CD4-positive, alpha-beta T cell treated with Interleukin-21 for 1 hour (primary cell): Measurements from ENCODE around the gene RIMBP3C.
"Not testable (repeated sequence)": the region's sequence is repeated elsewhere in the genome, so short reads cannot be mapped to it uniquely, and the experiment has no call there.

Source experiments
- DNase-seq: peaks from one replicate; pipeline ENCODE4 v3.0.0-alpha.2; 2020

RIMBP3C gene

DNA sequence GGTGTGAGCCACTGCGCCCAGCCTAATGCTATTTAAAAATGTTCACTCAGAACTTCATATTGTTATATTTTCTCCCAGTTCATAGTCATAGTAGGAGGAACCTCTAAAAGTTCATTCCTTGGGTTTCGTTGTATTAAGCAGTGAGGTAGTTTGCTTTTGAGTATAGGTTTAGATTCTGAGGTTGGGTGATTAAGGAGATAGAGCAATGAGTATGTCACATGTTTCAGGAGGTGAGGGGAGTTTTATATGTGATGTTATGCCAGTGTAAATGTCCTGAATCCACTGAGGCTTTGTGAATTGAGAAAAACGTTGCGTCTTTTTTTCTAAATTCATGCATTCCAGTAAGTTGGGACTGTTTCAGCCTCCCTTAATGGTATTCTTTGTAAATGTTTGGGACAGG, 20.4 kb upstream of the RIMBP3C start:
- DNase-seq = no peak

DNA sequence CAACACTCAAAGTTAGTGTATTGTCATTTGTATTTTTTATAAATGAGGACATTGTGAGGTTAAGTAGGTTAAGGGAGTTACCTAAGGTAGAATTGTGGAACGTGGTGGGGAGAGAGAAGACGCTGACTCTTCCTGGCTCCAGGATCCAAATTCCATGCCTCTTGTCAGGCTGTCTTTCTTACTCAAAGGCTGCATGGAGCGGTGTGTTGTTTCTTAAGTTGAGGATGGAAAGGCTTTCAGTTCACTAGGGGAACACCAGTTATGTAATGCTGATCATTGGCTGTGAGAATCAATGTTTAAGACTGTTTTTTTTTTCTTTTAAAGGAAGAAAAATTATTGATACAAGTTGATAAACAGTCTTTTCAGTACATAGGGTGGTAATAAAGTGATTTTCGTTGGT, 19.1 kb upstream of the RIMBP3C start:
- no peak for DNase-seq

DNA sequence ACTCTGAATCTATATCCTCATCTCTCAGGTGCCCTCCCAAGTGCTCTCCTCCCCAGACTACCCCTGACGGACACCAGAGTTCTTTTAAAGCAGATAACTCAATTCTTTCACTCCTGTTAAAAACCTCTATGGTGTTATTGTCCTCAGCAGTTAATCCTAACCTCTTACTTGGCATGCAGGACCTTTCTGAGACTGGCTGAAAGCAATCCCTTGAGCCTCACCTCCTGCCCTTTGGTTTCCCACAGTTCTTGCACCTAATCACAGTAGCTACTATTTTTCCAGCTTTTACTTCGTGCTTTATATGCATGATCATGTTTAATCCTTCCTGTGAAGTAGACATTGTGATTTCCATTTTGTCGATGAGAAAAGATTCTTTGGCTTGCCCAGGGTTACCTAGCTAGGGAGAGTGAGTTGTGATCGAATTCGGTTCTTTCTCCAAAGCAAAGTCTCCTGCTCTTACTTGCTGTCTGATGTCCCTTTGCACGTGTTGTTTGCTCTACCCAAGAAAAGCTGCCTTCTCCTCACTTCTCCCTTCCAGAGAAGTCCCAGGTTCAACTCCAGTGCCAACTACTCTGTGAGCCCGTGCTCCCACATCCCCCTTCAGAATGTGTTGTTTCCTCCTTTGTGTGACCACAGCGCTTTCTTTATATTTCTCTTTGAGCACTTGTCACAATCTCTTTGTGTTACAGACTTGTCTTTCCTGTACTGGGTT, 18.4 kb upstream of the RIMBP3C start:
- no peak for DNase-seq

DNA sequence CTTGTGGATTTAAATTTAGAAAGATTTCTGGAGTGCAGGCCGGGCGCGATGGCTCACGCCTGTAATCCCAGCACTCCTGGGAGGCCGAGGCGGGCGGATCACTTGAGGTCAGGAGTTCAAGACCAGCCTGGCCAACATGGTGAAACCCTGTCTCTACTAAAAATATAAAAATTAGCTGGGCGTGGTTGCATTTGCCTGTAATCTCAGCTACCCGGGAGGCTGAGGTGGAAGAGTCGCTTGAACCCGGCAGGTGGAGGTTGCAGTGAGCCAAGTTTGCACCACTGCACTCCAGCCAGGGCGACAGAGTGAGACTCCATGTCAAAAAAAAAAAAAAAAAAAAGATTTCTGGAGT, 17.8 kb upstream of the RIMBP3C start:
- not testable (repeated sequence) for DNase-seq

DNA sequence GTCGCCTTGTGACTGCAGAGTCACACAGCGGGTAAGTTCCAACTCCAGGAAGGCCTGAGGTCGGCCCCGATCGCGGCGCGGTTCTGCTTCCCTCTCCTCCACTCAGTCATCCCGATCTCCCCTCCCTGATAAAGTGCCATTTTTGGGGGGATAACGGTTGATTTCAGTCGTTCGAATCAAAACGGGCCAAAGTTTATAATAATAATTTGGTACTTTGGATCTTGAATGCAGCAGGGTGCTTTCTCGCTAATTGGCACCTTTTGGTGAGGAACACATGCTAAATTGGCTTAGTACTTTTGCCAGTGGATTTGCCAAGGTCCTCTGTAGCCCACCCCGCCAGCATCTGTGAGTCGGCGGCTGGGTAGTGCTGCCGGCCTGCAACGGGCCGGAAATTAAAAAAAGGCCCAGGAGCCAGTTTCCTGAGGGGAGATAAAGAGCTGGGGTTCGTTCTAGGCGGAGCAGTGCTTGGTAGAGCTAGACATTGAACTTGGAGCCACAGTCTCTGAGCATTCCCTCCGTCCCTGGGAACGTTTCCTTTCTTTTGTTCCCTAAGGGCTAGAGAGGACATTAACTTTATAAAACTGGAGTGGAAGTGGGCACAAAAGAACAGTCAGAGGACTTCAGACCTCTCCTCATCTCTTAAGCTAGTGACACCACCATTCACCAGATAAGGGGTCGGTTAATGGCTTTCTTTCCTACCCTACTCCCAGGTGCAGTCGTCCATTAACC, 17.2 kb upstream of the RIMBP3C start:
- DNase-seq = peak; percentile 16

DNA sequence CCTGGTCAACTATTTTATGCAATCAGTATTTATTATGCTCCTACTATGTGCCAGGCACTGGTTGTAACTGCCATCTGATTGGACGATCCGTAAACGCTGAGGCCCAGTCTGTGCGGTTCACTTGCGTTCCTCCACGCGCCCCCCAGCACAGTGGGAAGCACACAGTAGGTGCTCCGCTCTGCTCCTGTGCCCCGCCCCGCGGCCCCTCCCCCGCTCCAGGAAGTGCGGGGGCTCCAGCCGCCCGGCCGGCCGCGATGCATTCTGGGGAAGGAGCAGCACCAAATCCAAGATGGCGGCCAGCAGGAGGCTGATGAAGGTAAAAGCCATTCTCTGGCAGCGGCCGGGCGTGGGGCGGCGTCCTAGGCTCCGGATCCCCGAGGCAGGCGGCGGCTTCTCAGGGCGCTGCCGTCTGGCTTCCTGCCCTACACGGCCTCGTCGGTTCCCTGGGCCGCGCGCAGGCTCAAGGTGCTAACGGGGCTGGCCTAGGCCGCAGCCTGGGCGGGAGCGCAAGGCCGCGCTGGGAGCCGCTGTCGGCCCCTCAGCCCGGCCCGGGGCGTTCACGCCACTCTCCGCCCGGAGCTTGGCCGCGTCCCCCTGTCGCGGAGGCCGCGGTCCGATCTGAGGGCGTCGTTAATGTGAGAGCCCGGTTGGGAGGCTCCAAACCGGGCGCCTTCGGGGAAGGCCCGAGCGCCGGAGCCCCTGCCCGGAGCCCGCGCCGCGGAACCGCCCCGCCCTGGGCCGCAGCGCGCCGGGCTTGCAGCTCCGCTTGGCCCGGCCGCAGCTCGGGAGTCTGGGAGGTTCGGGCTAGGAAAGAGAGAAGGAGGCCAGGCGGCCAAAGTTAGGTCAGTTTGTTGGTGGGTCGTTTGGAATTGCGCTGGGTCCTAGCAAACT, 16.4 kb upstream of the RIMBP3C start, which contains the start of gene UBE2L3:
Gene UBE2L3 (plus strand): TSS at position 259 of the 891 bp plus-strand sequence. CDS start 31 bp downstream, at position 290.
- peak; percentile 85 for DNase-seq

DNA sequence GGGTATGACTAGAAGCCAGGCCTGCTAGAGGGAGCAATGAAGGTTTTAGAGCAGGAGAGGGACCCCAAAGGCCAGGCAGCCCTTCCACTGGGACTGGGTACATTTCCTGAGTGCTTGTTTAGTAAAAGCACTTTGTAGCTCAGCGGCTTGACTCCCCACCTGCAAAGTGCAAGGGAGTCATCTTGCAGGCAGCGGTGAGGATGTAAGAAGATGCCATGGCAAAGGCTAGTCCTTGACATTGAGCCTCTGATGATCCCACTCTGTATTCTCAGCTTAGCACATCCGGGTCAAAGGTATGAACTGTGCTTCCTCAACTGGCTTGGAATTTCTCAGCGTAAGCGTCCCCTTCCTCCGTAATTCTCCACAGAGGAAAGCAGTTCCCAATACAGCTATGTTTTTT, 13.2 kb upstream of the RIMBP3C start:
- DNase-seq = no peak

DNA sequence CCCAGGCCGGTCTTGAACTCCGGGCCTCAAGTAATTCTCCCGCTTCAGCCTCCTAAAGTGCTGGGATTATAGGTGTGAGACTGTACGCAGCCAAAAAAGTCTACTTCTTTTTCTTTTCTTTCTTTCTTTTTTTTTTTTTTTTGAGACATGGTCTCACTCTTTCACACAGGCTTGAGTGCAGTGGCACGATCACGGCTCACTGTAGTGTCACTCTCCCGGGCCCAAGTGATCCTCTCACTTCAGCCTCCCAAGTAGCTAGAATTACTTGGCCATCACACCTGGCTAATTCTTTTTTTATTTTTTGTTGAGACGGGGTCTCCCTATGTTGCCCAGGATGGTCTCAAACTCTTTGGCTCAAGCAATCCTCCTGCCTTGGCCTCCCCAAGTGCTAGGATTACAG, 12.7 kb upstream of the RIMBP3C start:
- DNase-seq = no peak

DNA sequence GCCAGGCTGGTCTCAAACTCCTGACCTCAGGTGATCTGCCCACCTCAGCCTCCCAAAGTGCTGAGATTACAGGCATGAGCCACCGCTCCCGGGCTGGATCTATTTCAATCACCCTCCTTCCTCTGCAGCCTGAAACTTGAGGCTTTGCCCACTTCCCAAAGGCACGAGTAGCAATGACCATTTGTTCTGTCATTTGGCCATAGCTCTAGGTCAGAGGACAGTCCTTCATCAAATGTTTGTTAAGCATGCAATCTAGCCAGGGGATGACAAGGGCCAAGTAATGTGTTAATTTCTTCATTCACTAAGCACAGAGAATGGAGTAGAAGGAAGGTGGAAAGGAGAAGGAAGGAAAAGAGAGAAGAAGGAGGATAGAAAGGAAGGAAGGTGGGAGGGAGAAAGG, 9.4 kb upstream of the RIMBP3C start:
- DNase-seq = not testable (repeated sequence)

DNA sequence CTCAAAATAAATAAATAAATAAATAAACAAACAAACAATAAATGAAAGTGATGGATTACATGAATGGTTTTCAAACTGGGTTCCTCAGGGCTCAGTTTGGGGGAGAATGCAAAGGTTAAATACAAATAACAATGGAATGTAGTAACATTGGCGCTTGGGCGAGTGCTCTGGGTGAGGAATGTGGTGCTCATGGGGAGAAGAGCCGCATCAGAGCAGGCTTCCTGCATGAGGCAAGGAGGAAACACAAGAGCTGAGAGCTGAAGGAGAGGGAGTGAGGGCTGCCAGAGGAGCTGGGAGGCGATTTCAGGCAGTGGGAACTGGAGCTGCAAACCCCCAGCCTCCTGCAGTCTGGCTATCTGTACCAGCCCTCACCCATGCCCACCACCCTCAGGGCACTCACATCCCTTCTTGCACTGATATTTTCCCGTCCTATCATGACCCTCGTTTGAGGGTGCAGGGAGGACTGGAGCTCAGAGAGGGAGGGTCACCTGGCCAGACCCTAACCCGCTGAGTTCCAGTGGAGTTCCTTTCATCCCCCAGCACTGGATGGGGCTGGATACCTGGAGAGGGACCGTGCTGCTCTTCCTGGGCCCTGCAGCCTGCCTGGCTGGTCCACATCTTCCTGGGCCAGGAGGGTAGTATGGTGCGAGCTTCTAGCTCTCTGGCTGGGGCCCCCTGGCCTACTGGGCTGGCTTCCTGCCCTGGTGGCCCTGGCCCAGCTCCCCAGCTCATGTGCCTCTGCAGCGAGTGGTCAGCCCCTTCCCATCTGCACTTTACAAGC, 8.3 kb upstream of the RIMBP3C start:
- not testable (repeated sequence) for DNase-seq

DNA sequence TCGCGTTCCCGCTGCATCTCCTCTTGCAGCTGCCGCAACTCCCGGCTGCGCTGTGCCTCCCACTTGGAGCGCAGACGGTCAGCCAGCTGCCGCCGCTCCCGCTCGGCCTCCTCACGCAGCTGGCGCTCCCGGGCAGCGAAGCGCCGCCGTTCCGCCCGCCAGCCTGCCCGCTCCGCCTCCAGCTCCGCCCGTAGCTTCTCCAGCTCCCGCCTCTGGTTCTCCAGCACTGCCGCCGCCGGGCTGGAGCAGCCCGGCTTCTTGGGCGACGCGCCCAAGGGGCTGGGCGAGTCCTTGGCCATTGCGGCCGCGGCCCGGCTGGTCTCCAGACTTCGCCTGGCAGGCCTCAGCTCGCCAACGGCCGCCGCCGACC, 598 bp downstream of the RIMBP3C start:
- DNase-seq = not testable (repeated sequence)

DNA sequence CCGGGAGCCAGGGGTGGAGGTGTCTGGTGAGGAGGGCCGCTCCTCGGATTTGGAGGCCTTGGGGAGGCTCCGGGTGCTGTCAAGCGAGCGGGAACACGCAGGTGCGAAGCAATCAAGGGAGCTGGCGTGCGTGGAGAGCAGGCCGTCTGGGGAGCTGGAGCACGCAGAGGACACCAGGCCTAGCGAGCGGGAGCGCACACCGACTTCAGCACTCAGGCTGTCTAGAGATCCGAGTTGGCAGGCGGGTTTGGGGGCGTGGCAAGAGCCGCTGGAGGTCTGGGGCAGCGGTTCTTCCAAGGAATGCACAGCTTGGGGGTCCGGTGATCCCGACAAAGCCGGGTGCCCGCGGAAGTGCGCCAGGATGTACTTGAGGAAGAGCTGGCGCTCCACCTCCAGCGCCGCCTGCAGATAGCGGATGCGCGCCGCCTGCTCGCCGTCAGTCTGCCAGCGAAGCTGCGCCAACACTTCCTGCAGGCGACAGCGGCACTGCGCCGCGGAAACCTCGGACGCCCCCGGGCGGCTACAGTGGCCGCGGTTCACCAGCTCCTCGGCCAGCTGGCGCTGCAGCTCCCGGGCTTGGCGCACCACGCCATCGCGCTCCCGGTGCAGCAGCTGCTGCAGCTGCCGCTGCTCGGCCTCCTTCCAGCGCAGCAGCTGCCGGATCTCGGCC, 1.1 kb downstream of the RIMBP3C start:
- DNase-seq = not testable (repeated sequence)

DNA sequence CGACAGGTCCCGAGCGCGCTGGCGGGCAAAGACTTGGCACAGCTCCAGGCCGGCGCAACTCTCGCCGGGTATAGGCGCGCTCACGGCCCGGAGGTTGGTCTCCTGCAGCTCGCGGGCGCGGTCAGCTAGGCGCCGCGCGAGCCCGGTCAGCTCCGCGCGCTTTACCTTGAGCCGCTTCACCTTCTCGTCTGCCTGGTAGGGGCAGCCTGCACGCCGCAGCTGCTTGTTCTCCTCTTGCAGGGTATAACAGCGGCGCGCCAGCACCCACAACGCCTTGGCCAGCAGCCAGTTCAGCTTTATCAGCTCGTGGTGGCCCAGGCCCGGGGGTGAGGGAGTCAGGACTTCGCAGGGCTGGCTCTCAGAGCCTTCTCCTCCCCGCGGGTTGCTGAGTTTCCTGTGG, 1.7 kb downstream of the RIMBP3C start:
- not testable (repeated sequence) for DNase-seq

DNA sequence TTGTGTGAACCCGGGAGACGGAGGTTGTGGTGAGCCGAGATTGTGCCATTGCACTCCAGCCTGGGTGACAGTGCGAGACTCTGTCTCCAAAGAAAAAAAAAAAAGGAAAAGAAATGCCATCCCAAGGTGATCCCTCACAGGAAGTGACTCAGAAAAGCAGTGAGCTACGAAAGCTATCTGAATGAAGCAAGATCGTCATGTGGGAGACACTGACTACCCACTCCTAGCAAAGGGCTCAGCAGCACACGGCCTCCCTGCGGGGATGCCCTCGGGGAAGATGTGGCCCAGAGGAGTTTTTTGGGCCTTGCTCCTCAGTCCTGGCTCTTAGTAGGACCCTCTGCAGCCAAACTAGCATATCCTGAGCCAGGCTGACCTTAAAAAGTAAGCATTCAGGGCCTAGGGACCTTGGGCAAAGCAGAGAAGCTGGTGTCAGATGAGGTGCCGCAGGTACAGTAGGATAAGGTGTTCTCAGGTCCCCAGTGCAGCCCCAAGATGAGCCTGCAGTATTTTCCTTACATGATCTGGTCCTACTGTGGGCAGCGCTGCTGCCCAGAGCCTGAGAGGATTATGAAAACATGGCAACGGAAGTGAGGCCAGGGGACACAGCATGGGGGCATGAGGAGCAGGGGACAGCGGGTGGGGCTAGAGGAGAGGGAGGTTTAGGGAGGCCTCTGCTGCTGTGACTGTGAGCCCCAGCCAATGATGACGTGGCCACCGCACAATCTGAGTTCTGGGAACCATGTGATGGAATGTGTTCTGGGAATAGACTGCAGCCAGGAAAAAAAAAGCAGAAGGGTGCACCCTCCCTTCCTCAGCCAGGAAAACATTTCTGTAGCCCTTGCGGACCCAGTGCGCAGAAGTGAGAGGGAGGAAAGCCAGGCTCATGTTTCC, 6.6 kb downstream of the RIMBP3C start:
- not testable (repeated sequence) for DNase-seq

DNA sequence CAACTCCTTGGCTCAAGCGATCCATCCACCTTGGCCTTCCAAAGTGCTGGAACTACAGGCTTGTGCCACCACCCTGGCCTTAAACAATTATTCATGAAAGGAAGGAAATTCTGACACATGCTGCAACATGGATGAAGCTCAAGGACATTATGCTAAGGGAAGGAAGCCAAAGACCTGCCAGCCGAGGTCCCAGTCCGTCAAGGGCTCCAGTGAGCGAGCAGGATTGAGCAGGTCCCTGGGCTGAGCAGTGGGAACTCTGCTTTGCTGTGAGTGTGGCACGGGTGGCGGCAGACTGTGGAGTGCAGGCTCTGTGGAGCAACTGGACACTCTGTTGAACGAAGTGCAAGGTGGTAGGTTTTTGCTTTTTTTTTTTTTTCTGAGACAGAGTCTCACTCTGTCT, 11.4 kb downstream of the RIMBP3C start:
- not testable (repeated sequence) for DNase-seq

DNA sequence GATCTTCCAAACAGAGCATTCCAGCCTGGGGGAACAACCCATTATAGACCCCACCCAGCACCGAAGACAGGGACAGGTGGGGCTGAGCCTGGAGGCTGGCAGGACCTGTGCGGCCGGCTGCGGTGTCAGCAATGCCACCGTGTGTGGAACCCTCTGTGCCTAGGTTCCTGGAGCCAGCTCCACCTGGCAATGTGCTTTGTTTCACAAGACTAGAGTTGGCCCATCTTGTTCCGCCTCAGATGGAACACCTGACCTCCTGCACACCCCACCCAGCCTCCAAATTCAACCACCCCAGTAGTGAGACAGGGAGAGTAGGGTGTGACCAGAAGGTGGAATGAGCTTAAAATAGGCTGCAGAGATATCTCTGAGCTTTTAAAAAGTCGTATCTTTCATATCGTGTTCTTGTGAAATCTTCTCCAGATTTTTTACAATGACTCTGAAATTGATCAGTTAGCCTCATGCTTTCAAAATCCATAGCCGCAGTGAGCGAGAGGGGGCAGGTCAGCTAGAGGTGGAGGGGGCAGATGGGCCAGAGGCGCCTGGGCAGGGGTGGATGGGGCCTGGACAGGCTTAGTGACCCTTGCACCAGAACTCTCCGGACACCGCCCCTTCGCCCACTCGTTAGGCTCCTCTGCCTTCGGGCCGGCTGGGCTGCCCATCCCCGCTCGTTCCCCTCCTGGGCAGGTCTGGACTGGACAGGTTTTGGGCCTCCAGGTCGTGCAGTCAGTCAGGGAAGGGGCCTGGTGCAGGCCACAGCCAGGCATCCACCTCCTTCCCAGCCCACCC, 18.2 kb downstream of the RIMBP3C start:
- not testable (repeated sequence) for DNase-seq

DNA sequence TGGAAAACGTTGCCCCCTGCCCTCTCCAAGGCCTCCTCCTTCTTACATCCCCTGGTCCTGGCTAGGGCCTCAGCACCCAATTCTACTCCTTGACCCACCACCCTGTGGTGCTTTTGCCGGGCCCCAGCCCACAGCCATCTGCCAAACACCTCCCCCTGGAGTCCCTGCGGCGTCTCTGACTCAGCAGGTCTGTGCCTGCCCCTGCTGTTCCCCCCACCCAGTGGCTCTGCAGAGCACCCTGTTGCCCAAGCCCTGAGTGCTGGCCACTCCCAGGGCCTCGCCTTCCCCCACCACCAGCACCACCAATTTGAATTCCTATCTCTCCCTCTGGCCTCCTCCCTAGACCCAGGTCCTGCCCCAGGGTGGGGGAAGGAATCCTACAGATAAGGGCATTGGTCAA, 19.7 kb downstream of the RIMBP3C start:
- DNase-seq = not testable (repeated sequence)

DNA sequence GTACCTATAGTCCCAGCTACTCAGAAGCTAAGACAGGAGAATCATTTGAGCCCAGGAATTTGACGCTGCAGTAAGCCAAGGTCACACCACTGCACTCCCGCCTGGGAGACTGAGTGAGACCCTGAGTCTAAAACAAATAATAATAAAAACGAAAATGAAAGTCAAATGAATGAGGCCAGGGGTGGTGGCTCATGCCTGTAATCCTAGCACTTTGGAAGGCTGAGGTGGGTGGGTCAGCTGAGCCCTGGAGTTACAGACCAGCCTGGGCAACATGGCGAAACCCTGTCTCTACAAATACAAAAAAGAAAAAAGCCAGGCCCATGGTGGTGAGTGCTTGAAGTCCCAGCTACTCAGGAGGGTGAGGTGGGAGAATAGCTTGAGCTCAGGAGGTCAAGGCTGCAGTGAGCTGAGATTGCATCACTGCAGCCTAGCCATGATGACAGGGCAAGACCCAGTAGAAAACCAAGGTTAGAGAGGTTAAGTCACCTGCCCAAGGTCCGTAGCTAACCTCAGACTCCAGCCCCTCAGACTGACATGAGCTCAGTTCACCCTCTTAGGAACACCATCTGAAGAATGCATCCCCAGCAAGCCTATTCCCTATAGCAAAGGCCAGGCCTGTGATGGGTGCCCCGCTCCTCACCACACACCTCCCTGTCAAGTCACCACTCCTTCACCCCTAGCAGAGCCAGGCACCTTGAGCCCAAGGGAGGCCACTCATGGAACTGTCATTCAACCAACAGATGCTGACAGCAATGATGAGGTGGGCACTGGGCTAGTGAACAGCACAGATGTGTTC, 24.4 kb downstream of the RIMBP3C start:
- DNase-seq = not testable (repeated sequence)
